GM10847 (cell line): ENCODE results near the gene STK36.

Experiments used
- POLR2A ChIP-seq: IDR thresholded peaks from 2 replicates; pipeline ENCODE4 v1.6.1; 2011; ENCODE audit not compliant: insufficient read length; ENCODE audit errors: extremely low read depth

STK36 gene

GRCh38 chr2:218671654-218672566 lies at the start of gene STK36, which contains the start of gene RNF25:
Gene STK36, plus strand, starts transcription at chr2:218672086. Its CDS starts 744 bp downstream, at chr2:218672830.
Gene RNF25, minus strand, starts transcription at chr2:218672002. Its CDS starts 32 bp downstream, at chr2:218671970.
- peak; percentile 86 for TF ChIP-seq POLR2A

- TF ChIP-seq POLR2A = no peak
Measured at GRCh38 chr2:218622606-218623365, 49.1 kb upstream of the STK36 start.

- no peak for TF ChIP-seq POLR2A
Measured at GRCh38 chr2:218623366-218623705, 48.5 kb upstream of the STK36 start.

GRCh38 chr2:218626369-218626768 lies 45.5 kb upstream of the STK36 start:
- TF ChIP-seq POLR2A = no peak

- no peak for TF ChIP-seq POLR2A
Measured at GRCh38 chr2:218627939-218628338, 43.9 kb upstream of the STK36 start.

GRCh38 chr2:218631837-218632236 lies 40.0 kb upstream of the STK36 start:
- no peak for TF ChIP-seq POLR2A

GRCh38 chr2:218635719-218636118 lies 36.2 kb upstream of the STK36 start:
- no peak for TF ChIP-seq POLR2A

- TF ChIP-seq POLR2A = no peak
Measured at GRCh38 chr2:218638372-218638771, 33.5 kb upstream of the STK36 start.

- no peak for TF ChIP-seq POLR2A
Measured at GRCh38 chr2:218642121-218642656, 29.7 kb upstream of the STK36 start.

GRCh38 chr2:218642786-218643185 lies 29.1 kb upstream of the STK36 start:
- no peak for TF ChIP-seq POLR2A

- TF ChIP-seq POLR2A = no peak
Measured at GRCh38 chr2:218643751-218644310, 28.1 kb upstream of the STK36 start.

GRCh38 chr2:218644721-218645120 lies 27.2 kb upstream of the STK36 start:
- no peak for TF ChIP-seq POLR2A

GRCh38 chr2:218645126-218645525 lies 26.8 kb upstream of the STK36 start:
- no peak for TF ChIP-seq POLR2A

GRCh38 chr2:218648088-218648786 lies 23.6 kb upstream of the STK36 start:
- no peak for TF ChIP-seq POLR2A

GRCh38 chr2:218648787-218649100 lies 23.1 kb upstream of the STK36 start:
- no peak for TF ChIP-seq POLR2A
